G401 (cell line): ENCODE data around the gene CAP2. TPM values are rescaled to one million over a fixed set of nuclear protein-coding genes. Genes with fewer than 3 reads are reported as not detected.

ENCODE experiments used
- DNase-seq: peaks from one replicate; pipeline ENCODE4 v3.0.0-alpha.2; 2015; ENCODE audit warnings: low spot score
- in situ Hi-C: cut with HindIII; loops from 2 replicates; pipeline ENCODE4 v1.10.0; 2016; ENCODE audit warnings: low sequenced_read_pairs, mixed read lengths
- total RNA-seq: library from RNA; depleted of rRNA; stranded (reverse); fragments of >200 nt; shearing (Covaris generic); gene quantifications from 2 replicates; pipeline ENCODE4 v1.2.3, GENCODE V29; 2014

CAP2 gene
- total RNA-seq, 1 experiment from 2014 or later, result 5.3 TPM

DNA sequence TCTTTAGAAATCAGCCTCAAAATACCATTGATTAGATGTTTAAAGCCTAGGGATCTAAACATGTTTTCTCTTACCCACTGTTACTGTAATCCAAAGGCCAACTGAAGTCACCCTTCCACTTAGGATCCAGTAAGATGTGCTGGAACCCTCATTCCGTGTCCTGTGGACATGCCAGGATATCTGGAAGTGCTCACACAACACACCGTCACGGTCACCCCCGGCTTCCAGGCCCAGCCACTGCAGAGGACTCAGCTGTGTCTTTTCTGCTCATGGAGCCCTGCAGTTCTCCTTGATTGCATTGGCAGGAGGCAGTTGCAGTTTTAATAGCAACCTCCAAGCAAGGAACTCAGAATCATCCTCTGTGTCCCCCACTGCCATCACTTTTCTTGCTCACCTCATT lies 93.3 kb downstream of the CAP2 start:
- in situ Hi-C loops, result no loop called here
- no peak for DNase-seq

DNA sequence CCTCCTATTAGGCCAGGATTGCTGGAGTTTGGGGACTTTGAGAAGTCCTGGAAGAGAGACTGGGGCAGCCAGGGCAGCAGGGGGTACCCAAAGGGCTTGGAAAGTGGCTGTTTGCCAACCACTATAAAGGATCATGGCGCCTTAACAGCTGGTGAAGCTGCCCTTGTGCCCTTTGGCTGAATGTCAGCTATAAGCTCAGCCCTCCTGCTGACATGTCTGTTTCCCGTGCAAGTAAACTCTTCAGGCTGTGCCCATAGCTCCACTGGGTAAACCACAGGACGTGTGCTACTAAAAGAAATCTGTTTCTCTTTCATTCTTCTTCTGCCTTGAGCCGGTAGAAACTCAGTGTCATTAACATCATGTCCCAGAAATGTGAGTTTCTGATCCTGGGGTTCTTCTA lies 97.3 kb downstream of the CAP2 start:
- in situ Hi-C loops, result no loop called here
- DNase-seq, result no peak

DNA sequence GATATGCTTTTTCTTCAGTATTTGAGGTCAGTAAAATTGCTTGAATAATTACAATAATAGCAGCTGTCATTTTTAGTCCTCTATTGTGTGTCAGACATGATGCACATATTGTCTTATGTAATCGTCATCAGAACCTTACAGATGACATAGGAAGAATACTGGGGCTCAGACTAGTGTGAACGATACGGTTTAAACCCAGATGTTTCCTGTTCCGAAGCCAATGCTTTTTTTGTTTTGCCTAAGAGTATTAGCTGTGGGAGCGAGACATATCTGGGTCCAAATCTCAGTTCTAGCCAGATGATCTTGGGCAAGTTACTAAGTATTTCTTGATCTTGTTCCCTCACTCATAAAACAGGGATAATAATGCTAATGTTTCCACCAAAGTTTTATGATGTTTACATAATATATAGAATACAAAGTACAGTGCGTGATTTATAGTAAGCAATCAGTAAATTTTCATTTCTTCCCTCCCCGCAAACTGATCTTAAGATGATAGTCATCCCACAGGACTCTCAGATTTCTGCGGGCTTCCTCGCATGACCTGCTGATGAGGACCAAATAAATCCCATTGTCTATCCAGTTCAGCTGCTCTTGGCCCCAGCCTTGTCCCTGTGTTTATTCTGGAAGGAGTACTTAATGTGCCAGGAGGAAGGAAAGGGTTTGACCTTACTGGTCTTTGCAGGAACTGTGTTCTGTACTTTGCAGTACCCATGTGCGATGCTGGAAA lies 98.2 kb downstream of the CAP2 start:
- in situ Hi-C loops, result no loop called here
- DNase-seq, result no peak

DNA sequence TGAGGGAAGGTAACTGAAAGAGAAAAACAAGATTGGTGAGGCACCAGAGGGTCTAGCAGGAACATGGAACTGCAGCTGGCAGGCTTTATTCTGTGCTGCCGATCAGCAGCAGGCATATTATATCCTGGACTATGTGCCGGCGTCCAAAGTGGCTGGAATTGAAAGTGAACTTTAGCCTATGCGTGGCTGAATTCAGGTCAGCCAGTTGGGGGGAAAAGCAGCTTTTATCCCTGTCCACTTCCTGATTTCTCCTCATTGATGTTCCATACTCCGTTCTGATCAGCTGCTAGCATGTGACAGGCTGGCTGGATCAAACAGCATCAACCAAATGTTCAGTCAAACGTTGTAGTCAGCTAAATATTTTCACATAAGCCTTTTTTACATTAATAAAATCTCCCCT lies 99.0 kb downstream of the CAP2 start:
- no peak for DNase-seq
- in situ Hi-C loops, result no loop called here

DNA sequence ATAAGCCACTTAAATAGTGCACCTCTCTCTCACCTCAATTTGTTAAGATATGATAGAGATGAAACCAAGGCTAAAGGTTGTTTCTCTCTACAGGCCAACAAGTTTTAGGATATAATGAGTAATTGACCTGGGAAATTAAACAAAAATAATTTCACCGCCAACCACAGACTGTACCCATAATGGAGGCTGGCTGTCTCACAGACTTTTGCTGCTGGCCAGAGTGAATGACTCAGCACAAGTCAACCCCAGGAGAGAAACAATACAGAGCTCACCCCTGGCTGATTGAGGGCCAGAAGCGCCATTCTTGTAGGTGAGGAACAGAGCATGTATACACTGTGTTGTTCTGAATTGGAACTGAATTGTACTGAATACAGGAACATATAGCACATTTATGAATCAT lies 99.9 kb downstream of the CAP2 start:
- no peak for DNase-seq
- in situ Hi-C loops, result no loop called here

DNA sequence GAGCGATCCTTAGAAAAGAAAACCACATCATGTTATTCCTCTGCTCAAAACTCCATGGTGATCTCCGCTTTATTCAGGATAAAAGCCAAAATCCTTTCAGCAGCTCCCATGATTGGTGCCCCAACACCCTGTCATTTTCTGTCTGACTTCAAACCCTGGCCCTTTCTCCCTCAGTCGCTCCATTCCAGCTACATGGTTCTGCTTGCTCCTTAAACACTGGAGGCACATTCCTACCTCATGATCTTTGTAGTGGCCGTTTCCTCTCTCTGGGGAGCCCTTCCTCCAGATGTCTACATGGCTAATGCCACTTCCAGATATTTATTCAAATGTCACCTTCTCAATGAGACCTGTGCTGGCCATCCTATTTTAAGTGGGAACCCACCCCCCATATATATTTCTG lies 100.8 kb downstream of the CAP2 start:
- in situ Hi-C loops, result no loop called here
- DNase-seq, result no peak

DNA sequence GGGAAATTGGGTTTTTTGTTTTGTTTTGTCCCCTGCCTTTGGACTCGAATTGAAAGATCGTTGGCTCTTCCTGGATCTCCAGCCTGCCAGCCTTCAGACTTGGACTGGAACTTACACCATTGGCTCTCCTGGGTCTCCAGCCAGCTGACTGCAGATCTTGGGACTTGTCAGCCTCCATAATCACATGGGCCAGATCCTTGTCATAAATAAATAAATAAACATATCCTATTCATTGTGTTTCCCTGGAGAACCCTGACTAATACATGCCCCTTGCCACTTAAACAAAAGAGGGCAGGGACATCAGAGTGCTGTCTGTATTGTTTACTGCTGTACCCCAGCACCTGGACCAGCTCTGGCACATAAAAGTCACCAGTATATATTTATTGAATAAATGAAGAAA lies 101.5 kb downstream of the CAP2 start:
- no peak for DNase-seq
- in situ Hi-C loops, result no loop called here

DNA sequence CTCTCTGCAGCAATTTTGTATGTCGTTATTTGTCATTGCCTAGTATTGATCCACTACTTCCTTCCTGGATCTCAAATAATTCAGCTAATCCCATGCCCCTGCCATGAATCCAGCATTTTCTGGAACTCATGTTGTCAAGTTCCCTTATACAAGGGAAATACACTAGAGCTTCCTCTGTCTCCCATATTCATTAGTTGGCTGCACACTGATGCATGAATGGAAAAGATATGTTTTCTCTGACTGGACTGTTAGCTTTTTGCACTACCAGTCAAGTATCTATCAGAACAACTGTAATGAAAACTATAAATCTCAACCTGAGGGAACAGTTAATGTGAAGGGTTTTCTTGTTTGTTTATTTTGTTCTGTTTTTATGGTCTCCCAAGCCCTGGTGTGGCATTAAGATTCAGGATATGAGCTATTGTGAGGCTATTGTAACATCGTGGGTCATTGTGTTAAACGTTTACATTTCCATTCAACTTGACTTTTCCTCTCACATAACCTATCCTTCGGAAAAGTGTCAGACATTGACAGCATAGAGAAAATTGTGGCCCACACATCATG lies 104.2 kb downstream of the CAP2 start:
- in situ Hi-C loops, result no loop called here
- no peak for DNase-seq

DNA sequence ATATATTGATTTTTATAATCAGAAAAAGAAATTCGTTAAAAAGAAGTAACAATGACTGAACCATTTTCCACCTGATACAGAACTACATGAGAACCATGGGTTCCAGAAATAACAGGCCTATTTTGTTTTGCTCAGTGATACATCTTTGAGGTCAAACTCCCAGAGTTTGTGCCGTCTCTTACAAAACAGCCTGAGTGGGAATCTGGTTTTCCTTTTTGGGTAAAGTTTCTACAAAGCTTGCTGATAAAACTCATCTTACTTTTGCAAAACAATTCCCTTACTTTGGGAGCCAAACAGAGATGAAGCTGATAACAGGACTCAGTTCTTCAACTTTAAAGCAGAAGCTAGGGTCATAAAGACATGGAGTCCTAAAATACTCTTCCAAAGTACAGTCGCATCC lies 108.0 kb downstream of the CAP2 start:
- DNase-seq, result no peak
- in situ Hi-C loops, result no loop called here

DNA sequence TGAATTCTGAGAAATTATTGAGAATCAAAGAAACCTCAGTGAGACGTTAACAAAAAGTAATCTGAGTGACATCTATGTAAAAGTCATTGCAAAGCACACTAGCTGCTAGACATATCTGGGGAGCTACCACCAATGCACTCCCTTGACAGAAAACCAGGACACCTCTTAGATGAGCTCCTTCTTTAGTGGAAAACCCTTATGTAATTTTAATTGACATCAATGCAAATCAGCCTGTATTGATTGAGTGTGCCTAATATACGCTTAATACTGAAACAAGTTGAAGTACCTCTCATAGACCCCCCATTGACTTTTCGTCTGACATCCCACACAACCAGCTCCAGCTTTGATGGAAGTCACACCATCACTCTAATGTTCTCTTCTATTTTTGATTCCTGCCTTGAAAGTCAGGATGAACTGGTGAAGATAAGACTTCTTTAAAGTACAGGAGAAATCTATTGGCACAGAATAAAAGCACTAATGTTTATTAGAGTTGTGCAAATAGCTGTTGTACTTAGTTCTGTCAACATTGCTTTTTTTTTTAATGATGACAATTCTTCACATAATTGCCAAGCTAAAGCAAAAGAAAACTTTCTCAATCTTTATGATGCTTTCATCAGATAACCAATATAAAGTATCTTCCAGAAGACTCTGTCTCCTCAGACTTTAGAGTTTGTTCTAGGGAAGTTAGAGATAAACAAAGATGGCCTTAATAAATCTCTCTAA lies 108.7 kb downstream of the CAP2 start:
- DNase-seq, result no peak
- in situ Hi-C loops, result no loop called here

DNA sequence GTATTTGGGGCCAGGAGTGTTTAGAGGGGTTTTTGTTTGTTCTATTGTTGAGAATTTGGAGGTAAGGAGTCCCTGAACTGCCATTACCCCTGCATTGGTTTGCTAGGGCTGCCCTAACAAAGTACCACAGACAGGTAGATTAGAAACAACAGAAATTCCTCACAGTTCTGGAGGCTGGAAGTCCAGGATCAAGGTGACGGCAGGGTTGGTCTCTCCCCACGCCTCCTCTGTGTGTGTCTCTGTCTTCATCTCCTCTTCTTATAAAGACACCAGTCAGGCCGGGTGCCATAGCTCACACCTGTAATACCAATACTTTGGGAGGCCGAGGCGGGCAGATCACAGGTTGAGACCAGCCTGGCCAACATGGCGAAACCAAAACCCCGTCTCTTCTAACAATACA lies 109.7 kb downstream of the CAP2 start:
- no peak for DNase-seq
- in situ Hi-C loops, result no loop called here

DNA sequence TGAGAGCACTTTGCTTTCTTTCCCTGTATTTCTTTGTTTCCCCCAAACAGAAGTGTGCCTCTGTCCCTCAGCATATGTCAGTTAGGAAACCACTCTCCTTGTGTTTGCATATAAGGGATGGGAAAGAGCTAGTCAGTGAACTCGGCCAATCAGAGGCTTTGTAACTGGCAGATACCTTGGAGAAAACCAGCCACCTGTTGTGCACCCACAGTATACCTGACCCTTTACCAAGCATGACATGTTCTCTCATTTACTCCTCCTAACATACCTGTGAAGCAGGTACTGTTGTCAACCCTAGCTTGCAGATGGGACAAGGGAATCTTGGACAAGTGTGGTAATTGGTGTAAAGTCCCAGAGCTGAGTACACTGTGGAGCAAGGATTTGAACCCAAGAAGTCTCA lies 110.6 kb downstream of the CAP2 start:
- in situ Hi-C loops, result no loop called here

DNA sequence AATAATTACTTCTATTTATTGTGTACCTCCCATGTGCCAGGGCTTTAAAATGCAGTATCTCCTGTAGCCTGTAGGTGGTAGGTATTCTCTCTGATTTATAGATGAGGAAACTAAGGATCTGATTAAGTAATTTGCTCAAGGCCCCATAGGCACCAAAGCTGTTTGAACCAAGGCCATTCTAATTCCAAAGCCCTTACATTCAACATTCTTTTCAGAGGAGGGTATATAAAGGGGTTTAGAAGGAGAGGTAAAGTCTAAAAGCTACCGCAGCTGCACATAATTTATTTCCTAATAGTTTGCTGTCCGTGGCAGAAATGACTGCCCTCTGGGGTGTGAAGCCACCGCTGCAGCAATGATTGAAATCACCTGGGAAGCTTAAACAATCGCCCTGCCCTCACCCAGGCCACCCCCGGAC lies 111.7 kb downstream of the CAP2 start:
- no peak for DNase-seq

More for the DNA sequence above, 110.6 kb downstream of the CAP2 start:
- DNase-seq, result no peak

DNA sequence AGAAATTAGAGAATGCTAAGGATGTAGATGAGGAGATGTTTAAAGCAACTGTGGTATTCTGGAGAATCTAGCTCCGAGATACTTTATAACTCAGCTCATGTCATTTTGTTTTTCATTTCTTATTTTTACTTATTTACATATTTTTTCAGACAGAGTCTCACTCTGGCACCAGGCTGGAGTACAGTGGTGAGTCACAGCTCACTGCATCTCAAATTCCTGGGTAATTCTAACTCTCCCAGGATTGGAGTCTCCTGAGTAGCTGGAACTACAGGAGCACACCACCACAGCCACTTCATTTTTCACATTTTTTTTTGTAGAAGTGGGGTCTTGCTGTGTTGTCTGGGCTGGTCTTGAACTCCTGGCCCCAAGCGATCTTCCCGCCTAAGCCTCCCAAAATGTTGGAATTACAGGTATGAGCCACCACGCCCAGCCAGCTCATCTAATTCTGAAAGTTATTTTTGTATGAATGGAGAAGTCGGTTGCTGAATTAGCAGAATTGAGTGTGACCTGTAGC lies 112.4 kb downstream of the CAP2 start:
- no peak for DNase-seq
- in situ Hi-C loops, result no loop called here

More for the DNA sequence above, 111.7 kb downstream of the CAP2 start:
- in situ Hi-C loops, result no loop called here

DNA sequence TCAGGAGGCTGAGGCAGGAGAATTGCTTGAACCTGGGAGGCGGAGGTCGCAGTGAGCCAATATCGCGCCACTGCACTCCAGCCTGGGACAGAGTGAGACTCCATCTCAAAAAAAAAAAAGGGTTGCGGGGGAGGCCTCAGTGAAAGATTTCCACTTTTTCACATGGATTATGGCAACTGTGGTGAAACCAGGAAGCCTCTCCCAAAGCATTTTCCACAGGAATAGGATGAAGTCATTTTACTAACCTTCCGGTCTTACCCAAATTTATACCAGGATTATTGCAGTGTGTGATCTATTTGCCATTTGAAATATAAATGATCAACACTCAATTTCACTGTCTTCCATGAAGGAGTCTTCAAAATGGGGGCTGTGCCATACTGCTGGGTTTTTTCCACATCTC lies 113.1 kb downstream of the CAP2 start:
- in situ Hi-C loops, result no loop called here
- DNase-seq, result no peak

DNA sequence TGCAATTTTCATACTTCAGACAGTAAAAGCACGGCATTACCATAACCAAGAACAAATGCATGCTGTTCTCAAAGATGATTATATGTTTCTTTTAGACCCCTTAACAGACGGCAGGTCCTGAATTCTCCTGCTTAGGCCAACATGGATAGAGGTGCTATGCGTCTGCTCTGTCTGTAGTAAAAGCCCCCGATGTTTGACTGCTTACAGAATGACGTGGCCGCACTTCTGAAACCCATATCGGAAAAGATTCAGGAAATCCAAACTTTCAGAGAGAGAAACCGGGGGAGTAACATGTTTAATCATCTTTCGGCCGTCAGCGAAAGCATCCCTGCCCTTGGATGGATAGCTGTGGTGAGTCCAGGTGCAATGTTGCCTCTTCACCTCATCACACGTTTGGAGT lies 113.6 kb downstream of the CAP2 start:
- no peak for DNase-seq
- in situ Hi-C loops, result no loop called here

DNA sequence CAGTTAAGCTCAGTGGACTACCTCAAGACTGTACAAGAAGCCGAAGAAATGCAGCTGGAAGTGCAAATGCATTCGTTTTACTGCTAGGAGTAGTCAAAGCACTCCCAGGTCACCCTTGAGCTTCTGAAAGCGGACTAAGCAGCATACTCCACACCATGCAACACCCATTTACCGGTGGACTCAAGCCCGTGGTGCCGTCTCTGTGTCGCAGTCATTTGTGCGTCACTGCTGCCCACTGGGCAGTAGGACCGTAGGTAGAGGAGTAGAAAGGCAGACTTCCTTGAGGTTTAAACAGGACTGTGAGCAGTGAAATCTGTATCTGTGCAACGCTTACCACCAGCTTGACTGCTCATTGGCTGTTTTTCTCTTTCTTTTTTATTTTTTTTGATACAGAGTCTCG lies 117.7 kb downstream of the CAP2 start:
- in situ Hi-C loops, result no loop called here

DNA sequence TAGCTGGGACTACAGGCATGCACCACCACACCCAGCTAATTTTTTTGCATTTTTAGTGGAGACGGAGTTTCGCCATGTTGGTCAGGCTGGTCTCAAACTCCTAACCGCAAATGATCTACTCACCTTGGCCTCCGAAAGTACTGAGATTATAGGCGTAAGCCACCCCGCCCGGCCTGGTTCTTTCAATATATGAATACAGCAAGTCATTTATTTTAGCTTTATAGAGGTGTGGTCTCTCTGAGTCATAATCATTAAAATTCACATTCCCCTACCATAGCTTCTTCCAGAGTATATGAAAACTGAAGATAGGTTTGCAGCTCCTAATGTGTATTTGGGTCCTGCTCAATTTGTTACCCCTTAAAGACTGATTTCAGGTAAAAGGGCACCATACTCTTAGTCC lies 118.2 kb downstream of the CAP2 start:
- no peak for DNase-seq
- in situ Hi-C loops, result no loop called here

More for the DNA sequence above, 117.7 kb downstream of the CAP2 start:
- DNase-seq, result no peak

DNA sequence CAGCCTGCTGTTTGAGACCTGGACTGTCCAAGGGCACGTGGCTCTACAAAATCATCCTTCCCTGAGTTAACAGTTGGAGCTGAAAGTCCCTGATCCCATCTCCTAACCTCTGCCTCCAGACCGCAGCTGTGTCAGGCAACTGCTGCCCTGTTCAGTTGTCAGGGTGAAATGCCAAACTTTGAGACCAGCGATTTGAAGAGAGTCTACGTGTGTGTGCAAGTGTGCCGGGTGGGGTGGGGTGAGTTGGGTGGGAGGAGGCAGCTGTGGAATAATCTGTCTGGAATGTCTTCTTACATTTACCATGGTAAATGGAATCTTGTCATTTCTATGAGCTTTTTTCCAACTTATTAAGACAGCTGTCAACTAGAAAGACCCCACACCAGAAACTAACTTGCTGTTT lies 125.7 kb downstream of the CAP2 start:
- in situ Hi-C loops, result no loop called here
- no peak for DNase-seq

DNA sequence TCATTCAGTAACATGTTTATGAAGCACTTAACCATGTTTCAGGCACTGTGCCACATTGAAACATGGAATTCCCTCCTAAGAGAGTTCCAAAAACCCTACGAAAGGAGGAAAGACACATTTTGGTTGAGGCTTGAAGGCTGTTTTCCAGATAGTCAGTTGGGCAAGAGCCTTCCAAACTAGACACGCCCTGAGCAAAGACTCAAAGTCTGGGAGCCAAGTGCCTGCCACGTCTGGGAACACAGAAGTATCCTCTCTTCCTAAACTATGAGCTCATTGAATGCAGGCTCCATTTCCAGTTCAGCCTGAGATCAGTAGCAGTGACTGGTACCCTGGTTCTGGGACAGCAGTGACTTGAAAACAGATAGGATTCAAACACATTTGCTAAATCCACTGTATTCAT lies 132.2 kb downstream of the CAP2 start:
- DNase-seq, result no peak
- in situ Hi-C loops, result no loop called here
